ENCODE results near the gene NMNAT3.

Gene NMNAT3

DNA sequence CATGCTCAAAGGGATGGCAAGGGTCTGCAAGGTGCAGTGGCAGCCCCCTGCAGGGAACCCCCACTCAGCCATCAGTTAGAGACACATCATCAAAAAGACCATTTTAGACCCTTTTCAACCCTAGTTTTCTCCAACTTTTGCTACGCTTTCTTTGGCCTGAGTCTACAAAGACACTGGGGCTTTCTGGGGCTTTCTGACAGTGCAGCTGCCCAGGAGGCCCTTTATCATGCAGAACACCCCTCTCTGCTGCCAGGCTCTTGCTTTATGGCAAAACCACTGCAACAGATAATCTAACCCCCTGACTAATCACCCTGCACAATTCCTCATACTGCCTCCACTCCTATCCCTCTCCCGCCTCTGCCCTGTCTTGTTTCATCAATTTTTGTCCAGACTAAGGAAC lies 2.4 kb downstream of the NMNAT3 start:
- DNase-seq (ENCODE audit: low read depth): no peak

DNA sequence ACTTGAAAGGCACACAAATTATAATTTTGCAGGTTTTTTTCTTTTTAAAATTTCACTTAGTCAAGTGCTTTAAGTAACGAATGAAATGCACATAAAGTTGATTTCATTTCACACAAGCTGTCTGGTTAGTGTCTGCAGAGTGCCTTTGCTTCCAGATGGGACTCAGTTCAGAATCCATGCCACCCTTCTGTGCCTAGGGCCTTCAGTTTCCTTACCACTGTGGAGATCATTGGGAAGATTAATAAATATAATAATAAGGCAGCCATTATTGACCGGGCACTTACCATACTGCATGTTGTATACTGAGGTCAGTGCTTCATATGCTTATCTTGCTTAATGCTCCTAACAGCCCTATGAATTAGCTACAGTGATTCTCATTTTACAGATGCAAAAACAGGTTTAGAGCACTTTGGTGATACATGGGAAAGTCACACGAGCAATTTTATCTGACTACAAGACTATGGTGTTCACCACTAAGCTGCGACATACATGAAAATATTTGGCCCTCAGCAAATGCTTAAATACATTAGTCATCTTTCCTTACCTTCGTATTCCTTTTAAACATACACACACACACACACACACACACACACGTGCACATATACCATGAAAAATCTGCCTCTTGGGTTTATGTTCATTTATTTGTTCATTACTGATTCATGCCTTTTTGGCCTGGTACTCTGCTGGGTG lies 3.1 kb downstream of the NMNAT3 start:
- no peak for DNase-seq (ENCODE audit: low read depth)

DNA sequence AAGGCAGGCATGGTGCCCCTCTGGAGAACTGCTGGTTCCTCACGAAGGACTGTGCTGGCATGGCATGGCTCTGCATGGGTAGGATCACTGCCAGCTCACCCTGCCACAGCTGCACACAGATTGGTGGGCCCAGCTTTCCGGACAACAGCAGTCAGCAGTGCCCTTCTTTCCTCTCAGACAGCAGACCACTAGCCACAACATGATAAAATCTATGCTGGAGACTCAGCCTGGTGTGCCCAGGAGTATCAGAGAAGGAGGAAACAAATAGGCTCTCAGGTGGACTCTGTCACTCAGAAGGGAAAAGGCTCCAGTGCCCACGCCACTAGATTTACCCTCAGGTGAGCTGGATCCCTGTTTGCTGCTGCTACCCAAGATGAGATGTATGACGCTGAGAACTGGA lies 4.9 kb downstream of the NMNAT3 start:
- DNase-seq (ENCODE audit: low read depth): no peak

DNA sequence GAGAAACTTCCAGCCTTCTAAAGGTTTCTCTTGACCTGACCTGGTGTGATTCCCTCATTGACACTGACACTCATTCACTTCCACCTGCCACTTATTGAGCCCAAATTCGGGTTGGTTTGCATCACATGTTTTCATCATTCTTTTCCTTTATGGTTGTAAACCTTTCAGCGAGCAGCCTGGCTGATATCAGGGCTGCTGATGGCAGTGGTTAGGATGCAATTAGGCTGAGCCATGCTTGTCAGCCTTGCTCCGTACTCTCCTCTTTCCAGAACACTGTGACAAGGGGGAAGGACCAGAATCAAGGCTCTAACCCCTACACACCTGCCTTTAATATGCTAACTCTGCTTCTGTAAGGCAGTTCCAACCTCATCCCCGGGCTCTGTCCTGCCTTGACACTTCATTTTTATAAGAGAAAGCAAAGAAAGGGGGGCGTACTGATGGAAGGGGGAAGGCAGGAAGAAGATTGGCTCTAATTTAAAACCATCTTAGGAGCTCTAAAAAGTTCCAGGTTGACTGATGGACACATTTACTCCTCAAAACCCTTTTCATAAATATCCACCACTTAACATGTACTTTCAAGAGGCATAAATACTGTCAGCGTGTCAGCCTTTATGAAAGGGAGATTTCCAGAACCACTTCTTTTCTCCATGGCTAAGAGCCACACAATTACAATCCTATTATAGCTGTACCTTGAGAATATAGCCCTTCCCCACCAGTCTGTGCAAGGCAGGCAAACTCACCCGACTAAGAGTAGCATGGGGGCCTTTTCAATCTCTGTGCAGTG lies 5.7 kb downstream of the NMNAT3 start:
- no peak for DNase-seq (ENCODE audit: low read depth)

DNA sequence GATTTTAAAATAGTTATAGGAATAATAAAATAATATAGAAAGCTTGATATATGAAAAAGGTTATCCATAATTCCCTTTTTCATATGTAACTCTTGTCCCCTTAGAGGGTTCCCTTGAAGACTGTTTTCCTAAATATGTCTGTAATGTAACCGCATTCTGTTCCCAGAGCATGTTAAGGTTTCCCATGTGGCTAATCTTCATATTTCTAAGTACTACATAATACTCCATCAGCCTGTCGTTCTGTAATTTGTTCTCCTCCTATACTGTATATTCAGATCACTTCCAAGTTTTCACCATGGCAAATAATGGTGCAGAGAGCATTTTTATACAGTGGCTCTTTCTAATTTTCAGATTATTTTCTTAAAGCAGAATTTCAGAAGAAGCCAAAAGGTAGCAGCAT lies 6.7 kb downstream of the NMNAT3 start:
- no peak for DNase-seq (ENCODE audit: low read depth)

DNA sequence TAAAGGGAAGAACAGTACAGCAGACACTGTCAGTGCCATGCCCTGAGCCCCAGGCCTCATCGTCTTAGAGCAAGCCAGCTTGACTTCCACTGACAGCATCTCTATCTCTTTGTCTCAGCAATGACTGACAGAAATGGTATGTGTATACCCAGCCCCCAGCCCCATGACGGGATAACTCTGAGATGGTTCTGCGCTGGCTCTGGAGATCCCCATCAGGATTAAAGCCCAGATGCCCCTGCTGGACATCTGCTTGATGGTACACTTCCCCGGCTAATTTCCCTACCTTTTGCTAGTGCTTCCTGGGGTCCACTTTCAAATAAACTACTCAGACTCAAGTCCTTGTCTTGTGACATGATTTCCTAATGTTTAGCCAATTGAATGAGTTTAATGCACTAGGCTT lies 7.6 kb downstream of the NMNAT3 start:
- DNase-seq (ENCODE audit: low read depth): no peak

DNA sequence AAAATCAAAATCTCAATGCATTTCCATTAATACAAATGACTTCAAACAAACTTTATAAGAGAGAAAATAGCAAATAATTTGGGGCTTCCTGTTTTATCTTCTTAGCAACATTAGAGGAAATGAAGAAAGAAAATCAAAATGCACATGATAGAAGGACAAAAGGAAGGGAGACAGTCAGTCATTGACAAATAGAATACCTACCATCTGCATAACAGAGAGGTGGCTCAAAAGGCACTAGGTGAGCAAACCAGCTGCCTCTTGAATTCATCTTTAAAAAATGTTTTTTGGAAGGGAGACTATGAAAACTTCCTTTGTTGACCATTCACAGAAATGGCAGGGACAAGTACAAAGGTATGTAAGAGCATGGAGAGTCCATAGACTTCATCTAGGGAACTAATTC lies 9.4 kb downstream of the NMNAT3 start:
- no peak for DNase-seq (ENCODE audit: low read depth)

DNA sequence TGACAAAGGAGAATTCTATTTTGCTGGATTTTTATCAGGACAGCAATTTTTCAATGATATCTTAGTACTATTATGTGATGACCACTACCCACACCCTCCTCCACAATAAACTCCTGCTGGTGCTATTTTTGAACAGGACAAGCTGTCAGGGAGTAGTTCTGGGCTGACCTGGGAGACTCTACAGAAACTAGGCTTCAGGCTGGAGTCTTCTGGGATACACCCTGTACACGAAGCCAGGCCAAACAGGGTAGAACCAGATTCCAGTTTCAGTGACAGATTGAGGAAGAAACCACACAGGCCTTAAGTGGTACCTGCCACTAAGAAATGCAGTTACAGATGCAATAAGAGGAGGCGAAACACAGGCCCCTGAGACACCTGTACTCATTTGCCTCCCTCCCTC lies 12.8 kb downstream of the NMNAT3 start:
- DNase-seq (ENCODE audit: low read depth): no peak

DNA sequence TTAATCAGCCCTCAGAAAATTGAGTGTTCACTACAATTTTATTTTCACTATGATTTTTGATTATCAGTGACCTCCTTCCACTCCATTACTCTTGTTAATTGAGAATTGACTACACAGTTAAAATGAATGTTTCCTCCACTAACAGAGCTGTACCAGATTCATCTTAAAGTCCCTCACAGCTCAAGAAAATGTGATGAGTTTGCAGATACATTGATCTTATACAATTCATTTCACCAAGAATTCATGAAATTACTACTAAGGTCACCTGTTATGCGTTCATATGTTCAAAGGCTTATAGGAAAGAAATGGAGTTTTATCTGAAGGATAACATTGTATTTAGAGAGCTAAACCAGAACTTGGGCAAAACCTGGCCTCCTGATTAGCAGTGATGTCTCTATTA lies 17.5 kb downstream of the NMNAT3 start:
- no peak for DNase-seq (ENCODE audit: low read depth)

DNA sequence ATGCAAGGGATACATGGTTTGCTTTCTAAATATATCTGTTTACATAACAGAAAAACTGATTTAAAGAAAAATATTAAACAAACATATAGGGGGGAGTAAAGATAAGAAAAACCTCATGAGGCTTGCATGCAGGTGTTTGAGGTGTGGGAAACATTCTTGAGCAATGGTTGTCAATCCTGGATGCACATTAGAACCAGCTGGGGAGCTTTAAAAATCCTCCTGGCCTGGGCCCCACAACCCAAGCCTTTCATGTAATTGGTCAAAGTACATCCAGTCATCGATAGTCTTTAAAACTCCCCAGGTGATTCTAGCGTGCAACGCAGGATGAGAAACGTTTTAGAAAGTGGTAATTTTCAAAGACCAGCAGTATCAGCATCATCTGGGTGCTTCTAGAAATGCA lies 18.3 kb downstream of the NMNAT3 start:
- DNase-seq (ENCODE audit: low read depth): no peak

DNA sequence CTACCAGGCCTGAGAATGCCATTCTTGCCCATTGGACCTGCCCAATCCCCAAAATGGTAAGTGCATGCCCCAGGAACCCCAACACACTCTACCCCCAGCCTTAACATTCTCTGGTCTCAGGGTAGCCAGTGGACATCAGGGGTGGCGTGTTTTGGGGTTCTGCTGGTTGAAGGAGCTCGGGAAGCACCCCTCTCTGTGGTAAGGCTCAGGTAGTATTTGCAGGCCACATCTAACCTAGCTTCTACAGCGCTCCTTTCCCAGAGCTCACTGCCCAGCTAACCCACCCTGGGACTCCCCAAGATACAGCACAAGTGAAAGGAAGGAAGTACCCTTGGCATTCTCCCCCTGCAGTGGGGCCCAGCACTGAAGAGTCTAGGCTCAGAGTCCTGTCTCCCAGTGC lies 19.8 kb downstream of the NMNAT3 start:
- DNase-seq (ENCODE audit: low read depth): no peak

DNA sequence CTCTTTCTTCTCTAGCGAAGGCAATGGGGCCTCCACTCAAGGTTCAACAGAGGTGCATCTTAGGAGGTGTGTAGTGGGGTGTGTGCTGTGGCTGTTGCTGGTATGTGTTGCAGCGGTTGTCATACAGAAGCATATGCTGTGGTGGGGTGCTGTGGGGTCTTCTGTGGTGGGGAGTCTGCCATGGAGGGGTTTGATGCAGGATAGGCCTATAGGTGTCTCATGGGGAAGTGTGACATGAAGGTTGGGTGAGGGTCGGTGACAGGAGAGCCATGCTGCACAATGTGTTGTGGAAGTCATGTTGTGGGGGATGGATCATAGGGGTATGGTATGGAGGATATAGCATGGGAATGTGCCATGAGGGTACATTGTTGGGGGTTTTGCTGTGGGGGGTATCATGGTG lies 20.3 kb downstream of the NMNAT3 start:
- DNase-seq (ENCODE audit: low read depth): no peak

DNA sequence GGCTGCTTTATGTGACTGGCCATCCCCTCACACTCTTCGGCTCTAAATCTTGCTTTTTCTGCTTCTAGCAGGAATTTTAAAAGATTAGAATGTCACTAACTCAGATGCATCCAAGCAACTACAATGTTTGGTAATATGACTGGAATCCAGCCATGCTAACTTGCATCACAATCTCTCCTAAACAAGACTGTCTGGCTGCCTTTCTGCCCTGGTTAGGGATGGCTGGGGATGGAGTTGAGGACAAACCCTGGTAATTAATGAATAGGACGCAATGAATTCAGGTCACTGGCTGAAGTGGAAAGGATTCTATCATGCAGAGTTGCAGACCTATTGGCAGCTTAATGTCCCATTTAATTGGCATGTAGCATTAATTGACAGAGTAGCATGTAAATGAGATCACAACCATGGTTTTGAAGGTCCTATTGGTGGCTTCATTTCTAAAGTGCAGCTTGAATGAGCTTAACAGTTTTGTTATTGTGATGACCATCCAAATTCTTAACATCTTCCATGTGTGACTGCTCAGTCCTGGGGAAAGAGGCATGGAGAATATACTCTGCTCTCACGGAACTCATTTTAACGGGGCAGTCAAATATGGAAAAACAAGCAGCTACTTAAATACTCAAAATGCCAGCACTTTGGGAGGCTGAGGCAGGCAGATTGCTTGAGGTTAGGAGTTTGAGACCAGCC lies 21.7 kb downstream of the NMNAT3 start:
- DNase-seq (ENCODE audit: low read depth): peak; percentile 61

DNA sequence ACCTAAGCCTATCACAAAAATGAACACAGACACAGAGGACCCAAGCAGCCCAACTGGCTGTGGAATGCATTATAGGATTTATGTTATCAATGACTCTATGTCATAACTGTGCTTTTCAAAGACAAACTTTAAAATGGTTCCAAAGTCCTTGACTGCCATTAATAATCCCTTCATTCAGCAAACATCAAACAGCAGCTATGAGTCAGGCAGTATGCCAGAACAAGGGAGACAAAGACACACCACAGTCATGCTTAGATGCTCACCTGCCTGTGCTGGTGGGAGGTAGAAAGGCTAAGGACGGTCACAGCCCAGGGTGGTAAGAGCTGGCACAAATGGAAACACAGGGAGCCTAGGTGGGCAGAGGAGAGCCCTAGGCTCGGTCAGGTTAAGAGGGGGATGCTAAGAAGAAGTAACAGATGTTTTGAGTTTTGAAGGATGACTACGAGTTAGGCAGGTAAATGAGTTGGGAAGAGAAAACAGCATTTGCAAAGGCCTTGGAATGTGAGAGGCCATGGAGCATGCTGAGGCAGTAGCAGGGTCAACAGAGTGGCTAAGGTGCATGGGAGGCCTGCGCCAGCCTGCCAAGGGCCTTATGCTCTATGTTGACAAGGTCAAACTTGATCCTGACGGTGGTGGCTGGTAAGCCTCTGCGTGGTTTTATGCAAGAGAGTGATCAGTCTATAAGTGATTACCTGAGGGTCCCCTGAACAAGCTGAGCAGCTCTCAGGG lies 23.0 kb downstream of the NMNAT3 start:
- no peak for DNase-seq (ENCODE audit: low read depth)

DNA sequence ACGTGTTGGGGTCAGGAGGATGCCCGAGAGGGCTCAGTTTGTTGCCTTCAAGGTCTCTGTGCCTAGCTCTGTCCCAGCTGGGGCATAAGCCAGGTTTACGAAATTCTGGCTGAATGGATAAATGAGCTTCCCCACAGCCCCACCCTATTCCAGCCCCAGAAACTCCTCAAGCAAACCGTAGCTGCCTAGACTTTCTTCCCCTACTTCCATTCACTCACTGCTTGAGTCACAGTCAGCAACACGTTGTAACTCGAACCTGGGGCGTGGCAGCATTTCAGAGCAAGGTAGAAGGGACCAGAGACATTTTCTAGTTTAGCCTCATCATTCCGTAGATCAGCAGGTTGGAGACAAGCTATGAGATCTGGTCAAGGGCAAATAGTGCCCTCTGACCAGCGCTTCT lies 24.2 kb downstream of the NMNAT3 start:
- DNase-seq (ENCODE audit: low read depth): no peak

DNA sequence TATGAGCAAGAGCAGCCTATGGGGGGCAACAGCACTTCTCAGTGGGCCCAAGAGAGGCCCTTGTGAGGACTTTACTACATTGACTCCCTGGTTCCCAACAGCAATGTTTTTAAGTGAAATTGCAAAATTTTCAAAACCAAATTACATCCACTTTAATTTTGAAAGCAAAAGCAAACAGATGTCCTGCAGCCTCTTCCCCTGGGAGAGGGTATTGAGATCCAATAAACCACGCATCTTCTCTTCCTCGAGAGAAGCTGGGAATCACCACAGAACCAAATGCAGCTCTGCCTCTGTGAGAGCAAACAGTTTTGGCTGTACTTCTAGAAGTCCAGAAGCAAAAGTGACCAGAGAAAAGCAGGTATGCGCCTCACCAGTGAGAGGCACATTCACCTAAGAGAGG lies 25.2 kb downstream of the NMNAT3 start:
- DNase-seq (ENCODE audit: low read depth): no peak

DNA sequence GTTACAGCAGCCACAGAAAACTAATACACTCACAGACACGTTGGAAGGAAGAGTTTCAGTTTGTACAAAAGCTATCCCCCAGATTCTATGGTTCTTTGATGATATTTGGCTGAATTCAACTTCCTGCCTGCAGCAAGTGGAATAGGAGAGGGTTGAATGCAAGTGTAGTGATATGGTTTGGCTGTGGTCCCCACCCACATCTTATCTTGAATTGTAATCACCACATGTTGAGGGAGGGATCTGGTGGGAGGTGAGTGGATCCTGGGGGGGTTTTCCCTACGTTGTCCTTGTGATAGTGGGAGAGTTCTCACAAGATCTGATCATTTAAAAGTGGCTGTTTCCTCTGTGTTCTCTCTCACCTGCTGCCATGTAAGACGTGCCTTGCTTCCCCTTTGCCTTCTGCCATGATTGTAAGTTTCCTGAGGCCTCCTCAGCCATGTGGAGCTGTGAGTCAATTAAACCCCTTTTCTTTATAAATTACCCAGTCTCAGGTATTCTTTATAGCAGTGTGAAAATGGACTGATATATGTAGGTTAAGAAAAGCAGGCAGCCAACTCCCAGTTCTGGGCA lies 29.8 kb downstream of the NMNAT3 start:
- no peak for DNase-seq (ENCODE audit: low read depth)

DNA sequence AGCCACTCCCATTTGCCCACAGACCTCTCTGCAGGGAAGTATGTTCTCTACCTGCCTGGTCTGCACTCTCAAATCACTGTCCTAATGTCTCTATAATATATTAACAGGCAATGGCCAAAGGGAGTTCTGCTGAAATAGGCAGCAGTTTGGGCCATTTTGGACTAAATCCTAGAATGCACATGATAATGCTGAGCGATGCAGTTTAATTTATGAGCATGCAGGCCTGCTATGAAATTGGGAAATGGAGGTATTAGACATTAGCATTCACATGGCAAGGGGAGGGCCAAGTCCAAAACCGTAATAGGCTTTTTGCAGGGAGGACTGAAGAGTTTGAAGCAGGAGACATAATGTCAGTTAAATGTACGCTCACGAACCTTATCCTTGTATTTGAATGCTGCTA lies 31.3 kb downstream of the NMNAT3 start:
- no peak for DNase-seq (ENCODE audit: low read depth)

DNA sequence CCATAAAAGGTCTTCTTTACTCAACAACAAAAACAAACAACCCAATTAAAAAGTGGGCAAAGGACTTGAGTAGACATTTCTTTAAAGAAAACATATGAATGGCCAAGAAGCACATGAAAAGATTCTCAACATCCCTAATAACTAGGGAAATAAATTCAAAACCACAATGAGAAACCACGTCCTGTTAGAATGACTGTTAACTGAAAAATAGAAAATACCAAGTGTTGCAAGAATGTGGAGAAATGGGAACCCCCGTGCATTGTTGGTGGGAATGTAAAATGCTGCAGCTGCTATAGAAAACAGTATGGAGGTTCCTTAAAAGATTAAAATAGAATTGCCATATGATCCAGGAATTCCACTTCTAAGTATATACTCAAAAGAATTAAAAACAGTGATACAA lies 34.8 kb downstream of the NMNAT3 start:
- no peak for DNase-seq (ENCODE audit: low read depth)

DNA sequence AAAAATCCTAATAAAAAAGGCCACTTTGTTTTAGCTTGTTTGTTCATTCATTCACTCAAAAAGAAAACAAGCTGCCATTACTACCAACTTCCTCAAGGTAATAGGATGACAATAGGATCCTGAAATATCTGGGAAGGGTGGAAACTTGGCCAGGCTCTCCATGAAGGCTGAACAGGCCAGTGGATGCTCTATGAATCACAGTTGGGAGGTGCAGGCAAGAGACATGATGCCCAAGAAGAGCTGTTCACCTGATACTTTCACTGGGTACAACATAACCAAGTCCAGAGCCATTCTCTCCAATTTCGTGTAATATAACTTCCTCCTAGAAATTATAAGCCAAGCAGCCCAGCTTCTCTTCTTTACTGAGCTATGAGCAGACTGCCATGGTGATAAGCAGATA lies 37.3 kb downstream of the NMNAT3 start:
- DNase-seq (ENCODE audit: low read depth): no peak

DNA sequence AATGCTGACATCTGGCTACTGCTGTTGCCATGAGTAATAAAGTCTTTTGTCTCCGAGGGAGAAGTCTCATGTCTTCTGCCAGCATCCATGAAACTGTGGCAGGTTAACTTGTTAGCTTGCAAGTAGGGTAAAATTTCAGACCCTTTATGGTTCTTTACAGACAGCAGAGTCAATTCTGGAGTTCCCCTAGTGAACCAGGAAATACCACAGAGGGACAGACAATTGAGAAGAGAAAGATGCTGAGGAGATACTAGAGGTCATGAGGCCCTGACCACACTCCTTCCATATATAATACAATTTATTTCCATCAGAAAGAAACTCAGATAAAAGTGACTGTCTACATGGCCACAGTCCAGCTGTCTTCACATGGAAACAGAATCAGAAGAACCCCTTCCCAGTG lies 38.1 kb downstream of the NMNAT3 start:
- no peak for DNase-seq (ENCODE audit: low read depth)

DNA sequence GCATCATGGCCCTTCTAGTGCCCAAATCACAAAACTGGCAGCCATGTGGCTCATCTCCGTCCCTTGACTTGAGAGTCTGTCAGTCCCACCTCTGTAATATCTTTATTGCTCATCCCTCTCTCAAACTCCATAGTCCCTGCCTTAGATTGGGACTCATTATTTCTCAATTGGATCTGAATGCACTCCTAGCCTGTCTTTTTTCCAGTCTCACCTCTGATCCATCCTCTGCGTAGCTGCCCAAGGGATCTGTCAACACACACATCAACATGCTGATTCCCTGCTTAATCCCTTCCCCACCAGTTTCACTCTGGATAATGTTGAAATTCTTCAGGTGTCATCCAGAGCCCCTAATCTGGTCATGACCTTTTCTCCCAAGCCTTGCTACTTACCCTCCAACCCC lies 39.3 kb downstream of the NMNAT3 start:
- no peak for DNase-seq (ENCODE audit: low read depth)
